Muscle layer of colon (tissue), 2 donors: ENCODE data around the gene C1QB.
"Not testable (repeated sequence)": the region's sequence is repeated elsewhere in the genome, so short reads cannot be mapped to it uniquely, and the experiment has no call there.

Source experiments
- H3K27ac ChIP-seq: one replicate; pipeline ENCODE4 v1.7.0; 2013; ENCODE audit warnings: low read depth, mild to moderate bottlenecking, low read length, moderate library complexity
- H3K27me3 ChIP-seq, 2 donors: one replicate each; pipeline ENCODE4 v1.7.0; 2013; ENCODE audit warnings: low read length in 2 of 2, mild to moderate bottlenecking in 2 of 2; ENCODE audit not compliant: insufficient read depth in 2 of 2, control insufficient read depth in 1 of 2
- H3K36me3 ChIP-seq: one replicate; pipeline ENCODE4 v1.7.0; 2013; ENCODE audit warnings: mild to moderate bottlenecking, low read length; ENCODE audit not compliant: insufficient read depth
- H3K4me1 ChIP-seq: one replicate; pipeline ENCODE4 v1.7.0; 2013; ENCODE audit warnings: mild to moderate bottlenecking, low read length; ENCODE audit not compliant: insufficient read depth
- H3K4me3 ChIP-seq, 2 donors: one replicate each; pipeline ENCODE4 v1.7.0; 2013; ENCODE audit warnings: low read length in 2 of 2, low read depth in 1 of 2, mild to moderate bottlenecking in 1 of 2, moderate library complexity in 1 of 2
- H3K9ac ChIP-seq: one replicate; pipeline ENCODE4 v1.7.0; 2013; ENCODE audit warnings: low read length
- H3K9me3 ChIP-seq: one replicate; pipeline ENCODE4 v1.7.0; 2013; ENCODE audit warnings: mild to moderate bottlenecking, low read length
- donor health status: abdominal sarcoma.
- donor health status: Adenocarcinoma of cecum.

C1QB gene

GRCh38 chr1:22670352-22670975, 17.4 kb downstream of the C1QB start:
- Histone ChIP-seq H3K27me3 (peaks cover 0 to 5% of the 10 kb centered on the region in 2 donors), H3K4me1 (no peaks in the 10 kb centered on the region), H3K4me3 (no peak overlapping the region), H3K9ac (no peak overlapping the region), H3K27ac (no peak overlapping the region), H3K9me3 (no peaks in the 10 kb centered on the region), H3K36me3 (no peaks in the 10 kb centered on the region)

DNA sequence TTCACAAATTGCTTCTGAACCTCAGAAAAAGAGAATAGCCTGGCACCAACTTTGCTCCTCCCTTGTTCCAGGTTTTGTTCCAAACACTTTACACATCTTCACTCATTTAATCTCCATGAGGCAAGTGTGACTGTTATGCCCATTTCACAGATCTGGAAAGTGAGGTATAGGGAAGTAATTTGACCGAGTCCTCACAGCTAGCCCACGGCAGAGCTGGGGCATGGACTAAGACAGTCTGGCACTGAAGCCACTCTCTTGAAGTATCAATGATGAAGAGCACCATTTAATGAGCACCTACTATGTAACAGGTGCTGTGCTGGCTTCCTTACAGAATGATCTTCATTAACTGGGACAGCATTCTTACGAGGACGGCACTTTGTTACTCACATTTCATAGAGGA, 19.0 kb downstream of the C1QB start:
- no peaks in the 10 kb centered on the region for H3K9me3 ChIP-seq
- H3K27ac ChIP-seq = no peak overlapping the region
- H3K36me3 ChIP-seq = no peaks in the 10 kb centered on the region
- no peak overlapping the region for H3K4me3 ChIP-seq
- H3K27me3 ChIP-seq = peaks cover 0 to 10% of the 10 kb centered on the region in 2 donors
- no peak overlapping the region for H3K9ac ChIP-seq
- no peaks in the 10 kb centered on the region for H3K4me1 ChIP-seq

GRCh38 chr1:22673486-22674409, 20.7 kb downstream of the C1QB start:
- H3K9ac ChIP-seq = no peak overlapping the region
- no peaks in the 10 kb centered on the region for H3K36me3 ChIP-seq
- peaks cover 0 to 14% of the 10 kb centered on the region in 2 donors for H3K27me3 ChIP-seq
- H3K4me3 ChIP-seq = no peak overlapping the region
- H3K27ac ChIP-seq = no peak overlapping the region
- no peaks in the 10 kb centered on the region for H3K4me1 ChIP-seq
- H3K9me3 ChIP-seq = no peaks in the 10 kb centered on the region

DNA sequence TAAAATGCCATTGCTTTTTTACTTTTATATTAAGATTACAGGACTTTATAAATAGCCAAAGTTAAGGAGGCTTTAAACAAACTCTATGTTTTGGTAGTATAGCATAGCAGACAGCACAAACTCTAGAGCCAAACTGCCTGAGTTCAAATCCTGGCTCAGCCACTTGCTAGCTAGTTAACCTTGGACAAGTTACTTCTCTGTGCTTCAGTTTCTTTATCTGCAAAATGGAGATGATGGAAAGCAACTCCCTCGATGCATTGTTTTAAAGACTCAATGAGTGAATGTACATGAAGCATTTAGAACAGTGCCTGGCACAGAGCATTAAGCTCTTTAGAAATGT, 21.3 kb downstream of the C1QB start:
- no peak overlapping the region for H3K27ac ChIP-seq
- peaks cover 0 to 14% of the 10 kb centered on the region in 2 donors for H3K27me3 ChIP-seq

DNA sequence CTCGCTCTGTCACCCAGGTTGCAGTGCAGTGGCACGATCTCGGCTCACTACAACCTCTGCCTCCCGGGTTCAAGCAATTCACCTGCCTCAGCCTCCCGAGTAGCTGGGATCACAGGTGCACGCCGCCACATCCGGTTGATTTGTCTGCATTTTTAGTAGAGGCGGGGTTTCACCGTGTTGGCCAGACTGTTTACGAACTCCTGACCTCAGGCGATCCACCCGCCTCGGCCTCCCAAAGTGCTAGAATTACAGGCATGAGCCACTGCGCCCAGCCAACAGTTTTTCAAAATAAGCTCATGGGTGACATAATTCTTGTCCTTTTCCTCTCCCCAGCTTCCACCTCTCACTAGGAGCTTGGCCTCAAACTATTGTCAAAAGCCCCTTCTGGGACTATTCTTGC, 23.1 kb downstream of the C1QB start:
- not testable (repeated sequence) for H3K4me3 ChIP-seq, H3K9me3 ChIP-seq, H3K9ac ChIP-seq, H3K4me1 ChIP-seq, H3K27ac ChIP-seq, H3K36me3 ChIP-seq
- H3K27me3 ChIP-seq = peaks cover 0 to 14% of the 10 kb centered on the region in 2 donors

More for the DNA sequence above, 21.3 kb downstream of the C1QB start:
- Histone ChIP-seq H3K4me3 (no peak overlapping the region), H3K9me3 (no peaks in the 10 kb centered on the region), H3K4me1 (no peaks in the 10 kb centered on the region), H3K9ac (no peak overlapping the region), H3K36me3 (no peaks in the 10 kb centered on the region)

GRCh38 chr1:22676916-22677583, 24.0 kb downstream of the C1QB start:
- no peak overlapping the region for H3K27ac ChIP-seq
- no peaks in the 10 kb centered on the region for H3K4me1 ChIP-seq
- H3K4me3 ChIP-seq = no peak overlapping the region
- no peaks in the 10 kb centered on the region for H3K9me3 ChIP-seq
- H3K27me3 ChIP-seq = peaks cover 0 to 14% of the 10 kb centered on the region in 2 donors
- no peak overlapping the region for H3K9ac ChIP-seq
- no peaks in the 10 kb centered on the region for H3K36me3 ChIP-seq

GRCh38 chr1:22677931-22678896, 25.2 kb downstream of the C1QB start:
- H3K4me3 ChIP-seq = no peak overlapping the region
- no peaks in the 10 kb centered on the region for H3K36me3 ChIP-seq
- H3K4me1 ChIP-seq = no peaks in the 10 kb centered on the region
- no peaks in the 10 kb centered on the region for H3K9me3 ChIP-seq
- H3K9ac ChIP-seq = no peak overlapping the region
- no peak overlapping the region for H3K27ac ChIP-seq
- peaks cover 0 to 14% of the 10 kb centered on the region in 2 donors for H3K27me3 ChIP-seq

GRCh38 chr1:22680726-22681125, 27.7 kb downstream of the C1QB start:
- H3K9me3 ChIP-seq = no peaks in the 10 kb centered on the region
- no peak overlapping the region for H3K4me3 ChIP-seq
- H3K27me3 ChIP-seq = peaks cover 5 to 19% of the 10 kb centered on the region in 2 donors
- H3K4me1 ChIP-seq = peaks cover 5% of the 10 kb centered on the region
- H3K36me3 ChIP-seq = no peaks in the 10 kb centered on the region
- H3K27ac ChIP-seq = no peak overlapping the region
- H3K9ac ChIP-seq = no peak overlapping the region

GRCh38 chr1:22681556-22682276, 28.7 kb downstream of the C1QB start:
- no peak overlapping the region for H3K9ac ChIP-seq
- no peaks in the 10 kb centered on the region for H3K36me3 ChIP-seq
- no peak overlapping the region for H3K4me3 ChIP-seq
- no peaks in the 10 kb centered on the region for H3K9me3 ChIP-seq
- peaks cover 5% of the 10 kb centered on the region for H3K4me1 ChIP-seq
- no peak overlapping the region for H3K27ac ChIP-seq
- peaks cover 5 to 17% of the 10 kb centered on the region in 2 donors for H3K27me3 ChIP-seq

GRCh38 chr1:22683547-22683946, 30.5 kb downstream of the C1QB start:
- Histone ChIP-seq H3K36me3 (no peaks in the 10 kb centered on the region), H3K9me3 (no peaks in the 10 kb centered on the region), H3K4me1 (peaks cover 5% of the 10 kb centered on the region), H3K27ac (no peak overlapping the region), H3K27me3 (peaks cover 5 to 11% of the 10 kb centered on the region in 2 donors), H3K4me3 (no peak overlapping the region), H3K9ac (no peak overlapping the region)
